ENCODE measurements around the gene CCDC9.

CCDC9 gene

DNA sequence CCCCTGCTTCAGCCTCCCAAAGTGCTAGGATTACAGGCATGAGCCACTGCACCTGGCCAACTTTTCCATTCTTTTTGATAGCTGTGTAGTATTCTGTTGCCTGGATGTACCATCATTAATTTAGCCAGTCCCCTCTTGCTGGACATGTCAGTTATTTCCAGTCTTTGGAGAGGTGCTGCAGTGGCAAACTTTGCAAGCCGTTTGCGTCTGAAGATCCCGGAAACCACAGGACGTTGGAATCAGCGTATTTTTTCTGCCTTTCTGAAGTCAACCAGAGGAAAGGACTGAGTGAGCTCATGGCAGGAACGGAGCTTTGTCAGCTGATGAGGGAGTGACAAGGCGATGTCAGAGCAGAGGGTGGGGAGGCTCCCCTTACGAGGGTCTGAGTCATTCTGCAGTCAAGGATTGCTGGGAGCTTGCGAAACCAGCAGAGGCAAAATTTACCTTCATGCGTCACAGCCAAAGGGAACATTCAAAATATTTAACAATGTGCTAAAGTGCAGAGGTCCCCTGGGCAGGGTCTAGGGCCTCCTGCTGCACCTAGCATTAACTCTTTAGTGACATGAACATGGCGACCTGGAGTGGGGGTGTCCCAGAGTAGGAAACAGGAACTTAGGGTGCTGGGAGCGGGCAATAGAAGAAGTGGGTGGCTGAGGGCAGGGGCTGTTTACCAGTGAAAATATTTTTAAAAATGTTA, 58.9 kb downstream of the CCDC9 start:
- no peaks in the 10 kb centered on the region for H3K36me3 ChIP-seq (ENCODE audit: control insufficient read depth, insufficient read depth, low read length)
- no peaks in the 10 kb centered on the region for H3K9me3 ChIP-seq (ENCODE audit: control insufficient read depth, low read length)
- TF ChIP-seq, protein P1, sequence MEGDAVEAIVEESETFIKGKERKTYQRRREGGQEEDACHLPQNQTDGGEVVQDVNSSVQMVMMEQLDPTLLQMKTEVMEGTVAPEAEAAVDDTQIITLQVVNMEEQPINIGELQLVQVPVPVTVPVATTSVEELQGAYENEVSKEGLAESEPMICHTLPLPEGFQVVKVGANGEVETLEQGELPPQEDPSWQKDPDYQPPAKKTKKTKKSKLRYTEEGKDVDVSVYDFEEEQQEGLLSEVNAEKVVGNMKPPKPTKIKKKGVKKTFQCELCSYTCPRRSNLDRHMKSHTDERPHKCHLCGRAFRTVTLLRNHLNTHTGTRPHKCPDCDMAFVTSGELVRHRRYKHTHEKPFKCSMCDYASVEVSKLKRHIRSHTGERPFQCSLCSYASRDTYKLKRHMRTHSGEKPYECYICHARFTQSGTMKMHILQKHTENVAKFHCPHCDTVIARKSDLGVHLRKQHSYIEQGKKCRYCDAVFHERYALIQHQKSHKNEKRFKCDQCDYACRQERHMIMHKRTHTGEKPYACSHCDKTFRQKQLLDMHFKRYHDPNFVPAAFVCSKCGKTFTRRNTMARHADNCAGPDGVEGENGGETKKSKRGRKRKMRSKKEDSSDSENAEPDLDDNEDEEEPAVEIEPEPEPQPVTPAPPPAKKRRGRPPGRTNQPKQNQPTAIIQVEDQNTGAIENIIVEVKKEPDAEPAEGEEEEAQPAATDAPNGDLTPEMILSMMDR (IDR thresholded peaks at IDR 0.05), result no peak
- no peaks in the 10 kb centered on the region for H3K4me1 ChIP-seq
- no peak overlapping the region for H3K4me3 ChIP-seq (ENCODE audit: low read depth, low read length)
- no peak overlapping the region for H2AFZ ChIP-seq
- H3K27me3 ChIP-seq (ENCODE audit: control insufficient read depth, insufficient read depth, low read length), result no peaks in the 10 kb centered on the region
- H3K79me2 ChIP-seq, result no peaks in the 10 kb centered on the region
- H3K9ac ChIP-seq, result no peak overlapping the region
- no peak overlapping the region for H3K4me2 ChIP-seq (ENCODE audit: low read length)
- no peak overlapping the region for H3K27ac ChIP-seq

DNA sequence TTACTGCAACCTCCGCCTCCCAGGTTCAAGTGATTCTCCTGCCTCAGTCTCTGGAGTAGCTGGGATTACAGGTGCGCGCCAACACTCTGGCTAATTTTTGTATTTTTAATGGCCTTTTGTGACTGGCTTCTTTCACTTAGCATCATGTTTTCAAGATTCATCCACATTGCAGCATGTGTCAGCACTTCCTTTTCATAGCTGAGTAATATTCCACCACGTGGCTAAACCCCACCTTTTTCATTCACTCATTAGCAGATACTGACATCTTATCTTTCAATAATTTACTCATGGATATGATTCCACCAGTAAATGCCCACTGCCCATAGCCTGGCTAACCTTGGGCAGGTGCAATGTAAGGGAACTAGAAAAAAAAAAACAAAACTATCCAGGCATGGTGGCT, 60.2 kb downstream of the CCDC9 start:
- Histone ChIP-seq H3K4me1 (no peaks in the 10 kb centered on the region), H3K9ac (no peak overlapping the region), H3K4me2 (ENCODE audit: low read length) (no peak overlapping the region), H2AFZ (no peak overlapping the region), H3K79me2 (no peaks in the 10 kb centered on the region), H3K36me3 (ENCODE audit: control insufficient read depth, insufficient read depth, low read length) (no peaks in the 10 kb centered on the region), H3K27ac (no peak overlapping the region), H3K27me3 (ENCODE audit: control insufficient read depth, insufficient read depth, low read length) (no peaks in the 10 kb centered on the region), H3K9me3 (ENCODE audit: control insufficient read depth, low read length) (no peaks in the 10 kb centered on the region), H3K4me3 (ENCODE audit: low read depth, low read length) (no peak overlapping the region)
- TF ChIP-seq, protein P1 (IDR thresholded peaks at IDR 0.05), result no peak

DNA sequence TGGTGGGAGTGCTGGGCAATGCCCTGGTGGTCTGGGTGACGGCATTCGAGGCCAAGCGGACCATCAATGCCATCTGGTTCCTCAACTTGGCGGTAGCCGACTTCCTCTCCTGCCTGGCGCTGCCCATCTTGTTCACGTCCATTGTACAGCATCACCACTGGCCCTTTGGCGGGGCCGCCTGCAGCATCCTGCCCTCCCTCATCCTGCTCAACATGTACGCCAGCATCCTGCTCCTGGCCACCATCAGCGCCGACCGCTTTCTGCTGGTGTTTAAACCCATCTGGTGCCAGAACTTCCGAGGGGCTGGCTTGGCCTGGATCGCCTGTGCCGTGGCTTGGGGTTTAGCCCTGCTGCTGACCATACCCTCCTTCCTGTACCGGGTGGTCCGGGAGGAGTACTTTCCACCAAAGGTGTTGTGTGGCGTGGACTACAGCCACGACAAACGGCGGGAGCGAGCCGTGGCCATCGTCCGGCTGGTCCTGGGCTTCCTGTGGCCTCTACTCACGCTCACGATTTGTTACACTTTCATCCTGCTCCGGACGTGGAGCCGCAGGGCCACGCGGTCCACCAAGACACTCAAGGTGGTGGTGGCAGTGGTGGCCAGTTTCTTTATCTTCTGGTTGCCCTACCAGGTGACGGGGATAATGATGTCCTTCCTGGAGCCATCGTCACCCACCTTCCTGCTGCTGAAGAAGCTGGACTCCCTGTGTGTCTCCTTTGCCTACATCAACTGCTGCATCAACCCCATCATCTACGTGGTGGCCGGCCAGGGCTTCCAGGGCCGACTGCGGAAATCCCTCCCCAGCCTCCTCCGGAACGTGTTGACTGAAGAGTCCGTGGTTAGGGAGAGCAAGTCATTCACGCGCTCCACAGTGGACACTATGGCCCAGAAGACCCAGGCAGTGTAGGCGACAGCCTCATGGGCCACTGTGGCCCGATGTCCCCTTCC, 63.9 kb downstream of the CCDC9 start:
- Histone ChIP-seq H3K27me3 (ENCODE audit: control insufficient read depth, insufficient read depth, low read length) (no peaks in the 10 kb centered on the region), H3K4me2 (ENCODE audit: low read length) (no peak overlapping the region), H3K9ac (no peak overlapping the region), H3K9me3 (ENCODE audit: control insufficient read depth, low read length) (no peaks in the 10 kb centered on the region), H3K4me1 (no peaks in the 10 kb centered on the region), H3K36me3 (ENCODE audit: control insufficient read depth, insufficient read depth, low read length) (no peaks in the 10 kb centered on the region), H3K27ac (no peak overlapping the region), H3K4me3 (ENCODE audit: low read depth, low read length) (no peak overlapping the region), H3K79me2 (no peaks in the 10 kb centered on the region), H2AFZ (no peak overlapping the region)
- TF ChIP-seq, protein P1 (IDR thresholded peaks at IDR 0.05), result no peak
